ENCODE measurements around the gene DISC1.

DISC1 gene

GRCh38 chr1:231814521-231814920, 187.9 kb downstream of the DISC1 start:
- Histone ChIP-seq H3K9me2 (replicated peaks; ENCODE audit: insufficient read depth, low read length) (no peaks in the 10 kb centered on the region), H2AFZ (ENCODE audit: low read depth, low read length, severe bottlenecking) (no peak overlapping the region), H3K9me3 (ENCODE audit: insufficient read depth, low read length) (no peaks in the 10 kb centered on the region), H3K36me3 (ENCODE audit: low read length) (no peaks in the 10 kb centered on the region), H4K20me1 (ENCODE audit: low read depth, low read length) (no peaks in the 10 kb centered on the region), H3F3A (ENCODE audit: insufficient read depth) (no peaks in the 10 kb centered on the region), H3K4me3 (ENCODE audit: insufficient read depth, low read length, poor library complexity, severe bottlenecking) (no peak overlapping the region), H3K27ac (ENCODE audit: low read depth, low read length) (no peak overlapping the region), H3K27me3 (ENCODE audit: low read length) (no peaks in the 10 kb centered on the region), H3K9ac (ENCODE audit: low read length) (no peak overlapping the region), H3K4me2 (ENCODE audit: low read depth, low read length, poor library complexity, severe bottlenecking) (no peak overlapping the region), H3K79me2 (ENCODE audit: insufficient read depth, low read length) (no peaks in the 10 kb centered on the region)
- TF ChIP-seq CTCF (IDR thresholded peaks at IDR 0.05; ENCODE audit: insufficient read depth, low read length, poor library complexity, severe bottlenecking) (no peak), EZH2phosphoT487 (conservative IDR thresholded peaks at IDR 0.05; ENCODE audit: low read length) (no peak)

GRCh38 chr1:231817801-231818200, 191.2 kb downstream of the DISC1 start:
- Histone ChIP-seq H3K27ac (ENCODE audit: low read depth, low read length) (no peak overlapping the region), H3K4me2 (ENCODE audit: low read depth, low read length, poor library complexity, severe bottlenecking) (no peak overlapping the region), H4K20me1 (ENCODE audit: low read depth, low read length) (no peaks in the 10 kb centered on the region), H3K9me2 (replicated peaks; ENCODE audit: insufficient read depth, low read length) (no peaks in the 10 kb centered on the region), H2AFZ (ENCODE audit: low read depth, low read length, severe bottlenecking) (no peak overlapping the region), H3K4me3 (ENCODE audit: insufficient read depth, low read length, poor library complexity, severe bottlenecking) (no peak overlapping the region), H3K36me3 (ENCODE audit: low read length) (no peaks in the 10 kb centered on the region), H3K79me2 (ENCODE audit: insufficient read depth, low read length) (no peaks in the 10 kb centered on the region), H3K9me3 (ENCODE audit: insufficient read depth, low read length) (no peaks in the 10 kb centered on the region), H3F3A (ENCODE audit: insufficient read depth) (no peaks in the 10 kb centered on the region), H3K9ac (ENCODE audit: low read length) (no peak overlapping the region), H3K27me3 (ENCODE audit: low read length) (no peaks in the 10 kb centered on the region)
- no peak for TF ChIP-seq CTCF (IDR thresholded peaks at IDR 0.05; ENCODE audit: insufficient read depth, low read length, poor library complexity, severe bottlenecking)
- TF ChIP-seq EZH2phosphoT487 (conservative IDR thresholded peaks at IDR 0.05; ENCODE audit: low read length): no peak

GRCh38 chr1:231818337-231818736, 191.7 kb downstream of the DISC1 start:
- no peak overlapping the region for H3K4me2 ChIP-seq (ENCODE audit: low read depth, low read length, poor library complexity, severe bottlenecking)
- no peak overlapping the region for H3K27ac ChIP-seq (ENCODE audit: low read depth, low read length)
- no peak for TF ChIP-seq EZH2phosphoT487 (conservative IDR thresholded peaks at IDR 0.05; ENCODE audit: low read length)
- no peak for TF ChIP-seq CTCF (IDR thresholded peaks at IDR 0.05; ENCODE audit: insufficient read depth, low read length, poor library complexity, severe bottlenecking)
- H3K9ac ChIP-seq (ENCODE audit: low read length): no peak overlapping the region
- H2AFZ ChIP-seq (ENCODE audit: low read depth, low read length, severe bottlenecking): no peak overlapping the region
- no peak overlapping the region for H3K4me3 ChIP-seq (ENCODE audit: insufficient read depth, low read length, poor library complexity, severe bottlenecking)
- no peaks in the 10 kb centered on the region for H3K27me3 ChIP-seq (ENCODE audit: low read length)
- no peaks in the 10 kb centered on the region for H3K36me3 ChIP-seq (ENCODE audit: low read length)
- H4K20me1 ChIP-seq (ENCODE audit: low read depth, low read length): no peaks in the 10 kb centered on the region
- H3K9me3 ChIP-seq (ENCODE audit: insufficient read depth, low read length): no peaks in the 10 kb centered on the region
- no peaks in the 10 kb centered on the region for H3F3A ChIP-seq (ENCODE audit: insufficient read depth)
- H3K9me2 ChIP-seq (replicated peaks; ENCODE audit: insufficient read depth, low read length): no peaks in the 10 kb centered on the region
- H3K79me2 ChIP-seq (ENCODE audit: insufficient read depth, low read length): no peaks in the 10 kb centered on the region
